ENCODE results near the gene PES1. TPM values are rescaled to one million over a fixed set of nuclear protein-coding genes. Genes with fewer than 3 reads are reported as not detected.
"Not testable (repeated sequence)": the region's sequence is repeated elsewhere in the genome, so short reads cannot be mapped to it uniquely, and the experiment has no call there.

PES1 gene
- total RNA-seq, 4 donors from 2014 or later, result 56.3 to 72.0 (median 65.8) TPM

- H3K9me3 ChIP-seq, result no peaks in the 10 kb centered on the region
- H3K27ac ChIP-seq, result no peak overlapping the region
- no peak overlapping the region for H3K4me3 ChIP-seq
- no peak for DNase-seq
- H3K36me3 ChIP-seq, result no peaks in the 10 kb centered on the region
- in situ Hi-C loops (cut with MboI; ENCODE audit: low sequenced_read_pairs in 4 of 4) (no loop called here), intact Hi-C loops (cut with DNase I; ENCODE audit: low total_unique reads) (no loop called here)
- peaks cover 4% of the 10 kb centered on the region in 2 donors for H3K4me1 ChIP-seq
- H3K27me3 ChIP-seq, result no peaks in the 10 kb centered on the region
- ATAC-seq, result no peak
- TF ChIP-seq CTCF (IDR thresholded peaks at IDR 0.05 in 4 of 5, conservative IDR thresholded peaks at IDR 0.05 in 1 of 5), result no peak
- TF ChIP-seq POLR2A (IDR thresholded peaks at IDR 0.05), result no peak
Observed at GRCh38 chr22:30596886-30597285, 5.2 kb upstream of the PES1 start.

- no peak for DNase-seq
- in situ Hi-C loops (cut with MboI; ENCODE audit: low sequenced_read_pairs in 4 of 4) (no loop called here), intact Hi-C loops (cut with DNase I; ENCODE audit: low total_unique reads) (no loop called here)
Observed at GRCh38 chr22:30596199-30596598, 4.5 kb upstream of the PES1 start.

GRCh38 chr22:30592360-30592713 lies 627 bp upstream of the PES1 start:
- Histone ChIP-seq H3K36me3 (peaks cover 0 to 17% of the 10 kb centered on the region in 2 donors), H3K4me1 (peaks cover 13 to 19% of the 10 kb centered on the region in 2 donors), H3K27ac (peak overlapping the region in 3 of 4 donors; percentile 85 to 94 (median 86)), H3K4me3 (peak overlapping the region; percentile 62 to 94 (median 90))
- intact Hi-C loops (cut with DNase I; ENCODE audit: low total_unique reads), result loop anchor here (2.0 to 5.0 kb wide), 2 partner anchors 42 to 75 kb away; partner anchors contain the start of genes DUSP18 and SLC35E4
- in situ Hi-C loops (cut with MboI; ENCODE audit: low sequenced_read_pairs in 4 of 4); DNase-seq; H3K27me3 ChIP-seq; H3K9me3 ChIP-seq; ATAC-seq: not testable (repeated sequence)

More at GRCh38 chr22:30596199-30596598, 4.5 kb upstream of the PES1 start:
- peaks cover 4% of the 10 kb centered on the region in 2 donors for H3K4me1 ChIP-seq
- H3K9me3 ChIP-seq, result no peaks in the 10 kb centered on the region
- TF ChIP-seq POLR2A (IDR thresholded peaks at IDR 0.05), result no peak
- TF ChIP-seq CTCF (IDR thresholded peaks at IDR 0.05 in 4 of 5, conservative IDR thresholded peaks at IDR 0.05 in 1 of 5), result no peak
- no peaks in the 10 kb centered on the region for H3K27me3 ChIP-seq
- H3K27ac ChIP-seq, result no peak overlapping the region
- no peak for ATAC-seq
- no peak overlapping the region for H3K4me3 ChIP-seq
- H3K36me3 ChIP-seq, result no peaks in the 10 kb centered on the region

- DNase-seq (no peak), ATAC-seq (peak in 1 of 2 donors; percentile 1)
- intact Hi-C loops (cut with DNase I; ENCODE audit: low total_unique reads), result loop anchor here (1.0 to 5.0 kb wide), 2 partner anchors 15 to 76 kb away; partner anchors contain the start of gene DUSP18
- Histone ChIP-seq H3K27me3 (no peaks in the 10 kb centered on the region), H3K9me3 (no peaks in the 10 kb centered on the region), H3K4me3 (peak overlapping the region; percentile 62 to 94 (median 90)), H3K4me1 (peaks cover 13 to 19% of the 10 kb centered on the region in 2 donors), H3K36me3 (peaks cover 0 to 28% of the 10 kb centered on the region in 2 donors), H3K27ac (peak overlapping the region; percentile 78 to 94 (median 86))
- TF ChIP-seq CTCF (IDR thresholded peaks at IDR 0.05 in 4 of 5, conservative IDR thresholded peaks at IDR 0.05 in 1 of 5), result no peak
- no peak for TF ChIP-seq POLR2A (IDR thresholded peaks at IDR 0.05)
- in situ Hi-C loops (cut with MboI; ENCODE audit: low sequenced_read_pairs in 4 of 4), result no loop called here
Observed at GRCh38 chr22:30591191-30591587, 521 bp downstream of the PES1 start.

GRCh38 chr22:30586414-30586813 lies 5.3 kb downstream of the PES1 start:
- ATAC-seq (no peak), DNase-seq (no peak)
- Histone ChIP-seq H3K4me1 (peaks cover 9 to 15% of the 10 kb centered on the region in 2 donors), H3K27ac (no peak overlapping the region), H3K27me3 (no peaks in the 10 kb centered on the region), H3K36me3 (peaks cover 0 to 76% of the 10 kb centered on the region in 2 donors), H3K9me3 (no peaks in the 10 kb centered on the region), H3K4me3 (no peak overlapping the region)
- TF ChIP-seq CTCF (IDR thresholded peaks at IDR 0.05 in 4 of 5, conservative IDR thresholded peaks at IDR 0.05 in 1 of 5), result no peak
- no peak for TF ChIP-seq POLR2A (IDR thresholded peaks at IDR 0.05)
- in situ Hi-C loops (cut with MboI; ENCODE audit: low sequenced_read_pairs in 4 of 4) (no loop called here), intact Hi-C loops (cut with DNase I; ENCODE audit: low total_unique reads) (no loop called here)
